ENCODE data around the gene IGFLR1.

Gene IGFLR1

GRCh38 chr19:35720648-35721047 is 21.6 kb downstream of the IGFLR1 start:
- TF ChIP-seq, protein P1, sequence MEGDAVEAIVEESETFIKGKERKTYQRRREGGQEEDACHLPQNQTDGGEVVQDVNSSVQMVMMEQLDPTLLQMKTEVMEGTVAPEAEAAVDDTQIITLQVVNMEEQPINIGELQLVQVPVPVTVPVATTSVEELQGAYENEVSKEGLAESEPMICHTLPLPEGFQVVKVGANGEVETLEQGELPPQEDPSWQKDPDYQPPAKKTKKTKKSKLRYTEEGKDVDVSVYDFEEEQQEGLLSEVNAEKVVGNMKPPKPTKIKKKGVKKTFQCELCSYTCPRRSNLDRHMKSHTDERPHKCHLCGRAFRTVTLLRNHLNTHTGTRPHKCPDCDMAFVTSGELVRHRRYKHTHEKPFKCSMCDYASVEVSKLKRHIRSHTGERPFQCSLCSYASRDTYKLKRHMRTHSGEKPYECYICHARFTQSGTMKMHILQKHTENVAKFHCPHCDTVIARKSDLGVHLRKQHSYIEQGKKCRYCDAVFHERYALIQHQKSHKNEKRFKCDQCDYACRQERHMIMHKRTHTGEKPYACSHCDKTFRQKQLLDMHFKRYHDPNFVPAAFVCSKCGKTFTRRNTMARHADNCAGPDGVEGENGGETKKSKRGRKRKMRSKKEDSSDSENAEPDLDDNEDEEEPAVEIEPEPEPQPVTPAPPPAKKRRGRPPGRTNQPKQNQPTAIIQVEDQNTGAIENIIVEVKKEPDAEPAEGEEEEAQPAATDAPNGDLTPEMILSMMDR (conservative IDR thresholded peaks at IDR 0.05) = no peak
- H3K27ac ChIP-seq = no peak overlapping the region

DNA sequence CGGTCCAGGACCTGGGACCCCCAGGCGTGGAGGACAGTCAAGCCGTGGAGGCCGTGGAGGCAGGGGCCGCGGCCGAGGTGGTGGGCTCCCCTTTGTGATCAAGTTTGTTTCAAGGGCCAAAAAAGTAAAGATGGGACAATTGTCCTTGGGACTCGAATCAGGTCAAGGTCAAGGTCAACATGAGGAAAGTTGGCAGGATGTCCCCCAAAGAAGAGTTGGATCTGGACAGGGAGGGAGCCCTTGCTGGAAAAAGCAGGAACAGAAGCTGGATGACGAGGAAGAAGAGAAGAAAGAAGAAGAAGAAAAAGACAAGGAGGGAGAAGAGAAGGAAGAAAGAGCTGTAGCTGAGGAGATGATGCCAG is 22.1 kb downstream of the IGFLR1 start:
- H3K27ac ChIP-seq = 0 out of 2 replicates have a peak overlapping the region, but pooled peaks have one; percentile 98
- TF ChIP-seq, protein P1 (conservative IDR thresholded peaks at IDR 0.05) = no peak

DNA sequence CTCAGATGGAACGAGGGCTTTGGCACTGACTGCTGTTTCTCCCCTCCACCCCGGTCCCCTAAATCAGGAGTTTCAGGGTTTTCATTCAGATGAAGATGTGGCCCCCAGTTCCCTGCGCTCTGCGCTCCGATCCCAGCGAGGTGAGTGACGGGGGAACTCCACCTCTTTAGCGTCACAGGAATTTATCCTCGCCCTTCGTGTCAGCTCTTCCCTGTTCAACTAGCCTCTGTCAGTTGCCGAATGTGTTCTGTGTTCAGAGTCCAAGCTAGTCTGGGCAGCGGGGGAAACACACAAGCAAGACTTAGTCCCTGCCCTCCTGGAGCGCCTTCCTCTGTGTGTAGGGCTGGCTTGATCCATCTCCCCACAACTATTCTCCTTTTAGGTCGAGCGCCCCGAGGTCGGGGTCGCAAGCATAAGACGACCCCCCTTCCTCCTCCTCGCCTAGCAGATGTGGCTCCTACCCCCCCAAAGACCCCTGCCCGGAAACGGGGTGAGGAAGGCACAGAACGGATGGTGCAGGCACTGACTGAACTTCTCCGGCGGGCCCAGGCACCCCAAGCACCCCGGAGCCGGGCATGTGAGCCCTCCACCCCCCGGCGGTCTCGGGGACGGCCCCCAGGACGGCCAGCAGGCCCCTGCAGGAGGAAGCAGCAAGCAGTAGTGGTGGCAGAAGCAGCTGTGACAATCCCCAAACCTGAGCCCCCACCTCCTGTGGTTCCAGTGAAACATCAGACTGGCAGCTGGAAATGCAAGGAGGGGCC is 22.7 kb downstream of the IGFLR1 start:
- TF ChIP-seq, protein P1 (conservative IDR thresholded peaks at IDR 0.05) = no peak
- H3K27ac ChIP-seq = peak overlapping the region; percentile 98

DNA sequence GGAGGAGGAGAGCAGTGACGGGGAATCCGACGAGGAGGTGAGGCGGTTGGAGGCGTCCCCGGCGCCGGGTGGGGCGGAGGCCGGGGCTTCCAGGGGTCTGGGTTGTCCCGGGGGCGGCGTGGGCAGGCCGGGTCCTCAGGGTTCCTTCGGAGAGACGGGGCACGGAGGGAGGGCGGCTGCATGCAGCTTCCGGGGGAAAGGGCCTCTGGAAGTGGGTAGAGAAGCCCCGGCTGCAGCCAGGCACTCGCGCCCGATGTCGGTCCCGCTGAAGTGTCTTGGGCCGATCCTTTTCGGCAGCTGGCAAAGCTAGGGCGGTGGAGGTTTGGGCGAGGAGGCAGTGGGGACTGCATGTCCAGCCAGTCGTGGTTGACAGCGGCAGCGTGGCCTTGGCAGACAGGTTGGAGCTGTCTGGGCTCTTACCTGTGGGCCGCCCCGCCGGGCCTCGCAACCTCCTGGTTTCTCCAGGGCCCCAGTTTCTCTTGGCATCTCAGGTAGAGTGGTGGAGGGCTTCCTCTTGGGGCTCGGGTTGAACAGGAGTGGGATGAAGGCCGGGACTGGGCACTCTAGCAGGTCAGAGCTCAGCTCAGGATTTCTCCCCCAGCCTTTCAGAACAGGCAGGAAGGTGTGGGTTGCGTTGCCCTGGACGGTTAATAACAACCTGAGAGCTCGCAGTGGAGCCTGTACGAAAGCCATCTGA is 23.8 kb downstream of the IGFLR1 start:
- H3K27ac ChIP-seq = peak overlapping the region; percentile 98
- TF ChIP-seq, protein P1 (conservative IDR thresholded peaks at IDR 0.05) = no peak

GRCh38 chr19:35717665-35718344 is 24.4 kb downstream of the IGFLR1 start, which contains the start of gene KMT2B:
TSS of gene KMT2B (plus strand) at chr19:35718003. CDS start at chr19:35718019, 16 bp downstream.
- TF ChIP-seq, protein P1 (conservative IDR thresholded peaks at IDR 0.05) = no peak
- H3K27ac ChIP-seq = peak within 1 kb of the TSS; percentile 98

DNA sequence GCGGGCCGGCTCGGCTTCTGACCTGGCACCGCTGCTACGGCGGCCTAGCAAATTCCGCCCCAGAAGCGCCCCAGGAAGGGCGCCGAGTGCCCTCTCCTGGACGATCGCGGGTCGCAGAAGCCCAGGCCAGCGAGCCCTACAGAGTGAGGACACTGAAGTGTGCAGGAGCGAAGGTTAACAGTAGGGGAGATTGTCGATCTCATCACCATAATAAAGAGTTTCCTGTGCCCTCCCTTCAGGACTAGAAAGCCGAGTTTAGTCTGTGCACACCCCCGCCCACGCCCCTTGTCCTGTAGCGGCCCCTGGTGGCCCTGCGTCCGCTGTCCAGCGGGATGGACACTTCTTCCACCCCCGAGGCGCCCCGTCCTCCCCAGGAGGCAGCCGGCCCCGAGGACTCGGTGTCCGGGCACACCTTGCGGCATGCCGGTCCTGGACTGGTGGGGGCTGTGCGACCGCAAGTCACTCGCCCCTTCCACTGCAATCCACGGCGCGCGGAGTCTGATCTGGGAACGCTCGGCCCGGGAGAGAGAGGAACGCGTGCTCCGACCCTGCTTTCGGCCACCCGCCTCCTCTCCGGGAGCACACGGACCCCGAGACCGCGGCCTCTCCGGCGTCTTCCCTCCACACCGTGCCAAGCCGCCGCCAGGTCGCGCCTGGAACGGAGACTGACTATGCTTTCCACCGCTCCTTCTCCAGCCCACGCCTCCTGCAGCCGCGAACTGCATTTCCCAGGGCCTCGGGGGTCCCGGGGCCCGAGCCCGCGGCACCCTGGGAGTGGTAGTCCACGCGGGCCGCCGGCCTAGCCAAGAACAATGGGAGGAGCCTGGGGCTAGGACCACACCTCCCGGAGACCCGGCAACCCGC is 25.2 kb downstream of the IGFLR1 start:
- TF ChIP-seq, protein P1 (conservative IDR thresholded peaks at IDR 0.05) = peak; percentile 98
- peak overlapping the region; percentile 98 for H3K27ac ChIP-seq
